ENCODE measurements around the gene SLC34A1.
"Not testable (repeated sequence)": the region's sequence is repeated elsewhere in the genome, so short reads cannot be mapped to it uniquely, and the experiment has no call there.

Gene SLC34A1

DNA sequence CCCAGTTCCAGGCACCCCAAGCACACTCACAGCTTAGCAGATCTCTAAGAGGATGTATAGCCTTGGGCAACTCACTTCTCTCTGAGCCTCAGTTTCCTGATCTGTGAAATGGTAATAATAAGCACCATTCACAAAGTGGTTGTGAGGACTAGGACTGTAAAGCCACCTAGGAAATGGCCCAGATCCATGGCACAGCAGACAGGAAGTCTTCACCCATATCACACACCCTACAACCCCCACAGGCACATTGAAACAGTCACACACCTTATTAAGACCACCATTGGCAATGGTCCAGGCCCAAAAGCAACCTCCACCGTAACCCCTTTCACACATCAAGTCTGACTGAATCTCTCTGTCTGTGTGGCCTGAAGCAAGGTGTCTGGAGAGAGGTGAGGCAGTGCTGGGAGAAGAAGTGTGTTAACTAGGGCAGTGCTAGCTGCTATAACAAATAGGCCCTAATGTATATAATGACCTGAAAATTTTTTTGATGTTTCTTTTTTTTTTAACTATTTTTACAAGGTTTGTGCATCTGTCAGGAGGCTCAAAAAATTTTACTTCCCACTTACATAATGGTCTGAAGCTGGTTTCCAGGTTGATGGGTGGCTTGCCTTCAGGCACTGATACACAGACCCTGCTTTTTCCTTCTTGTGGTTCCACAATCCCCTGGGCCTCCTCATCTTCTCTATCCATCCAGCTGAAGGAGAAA is 28.9 kb upstream of the SLC34A1 start:
- no peak for DNase-seq (ENCODE audit: low read depth, low spot score)

DNA sequence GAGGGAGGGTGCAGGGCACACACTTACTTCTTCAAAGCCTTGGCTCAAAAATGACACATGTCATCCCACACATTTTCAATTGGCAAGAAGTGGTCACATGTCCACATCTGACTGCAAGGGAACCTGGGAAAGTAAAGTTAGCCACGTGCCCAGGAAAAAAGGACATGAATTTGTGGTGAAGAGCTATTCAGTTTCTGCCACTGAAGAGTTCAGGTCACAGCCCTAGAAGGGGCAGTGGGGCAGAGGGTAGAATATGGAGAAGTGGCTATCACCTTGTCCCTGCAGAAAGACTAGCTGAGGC is 28.4 kb upstream of the SLC34A1 start:
- DNase-seq (ENCODE audit: low read depth, low spot score): no peak

DNA sequence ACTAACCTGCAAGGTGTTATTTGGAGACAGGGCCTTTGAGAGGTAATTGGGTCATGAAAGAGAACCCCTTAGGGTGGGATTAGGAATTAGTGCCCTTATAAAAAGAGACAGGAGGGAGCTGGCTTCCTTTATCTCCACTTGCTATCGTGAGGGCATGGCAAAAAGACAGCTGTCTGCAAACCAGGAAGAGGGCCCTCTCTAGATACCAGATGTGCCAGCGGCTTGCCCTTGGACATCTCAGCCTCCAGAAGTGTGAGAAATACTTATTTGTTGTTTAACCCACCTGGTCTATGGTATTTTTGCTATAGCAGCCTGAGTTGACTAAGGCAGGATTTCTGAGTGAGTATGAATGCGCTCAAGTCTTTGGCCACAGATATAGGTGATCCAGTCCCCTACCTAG is 27.5 kb upstream of the SLC34A1 start:
- DNase-seq (ENCODE audit: low read depth, low spot score): no peak

DNA sequence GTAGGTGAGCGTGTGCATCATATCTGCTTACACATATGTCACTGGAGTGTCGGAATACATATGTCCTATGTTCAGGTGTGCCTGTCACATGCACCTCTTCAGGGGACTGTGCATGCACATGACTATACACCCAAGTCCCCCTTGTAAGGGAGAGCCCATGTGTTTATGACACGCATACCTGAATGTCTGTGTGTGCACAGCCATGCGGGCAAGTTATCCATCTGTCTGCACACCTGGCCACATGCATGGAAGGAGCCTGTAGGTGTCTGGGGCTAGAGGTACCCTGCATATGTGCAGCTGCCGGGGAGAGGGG is 27.1 kb upstream of the SLC34A1 start:
- DNase-seq (ENCODE audit: low read depth, low spot score): no peak

DNA sequence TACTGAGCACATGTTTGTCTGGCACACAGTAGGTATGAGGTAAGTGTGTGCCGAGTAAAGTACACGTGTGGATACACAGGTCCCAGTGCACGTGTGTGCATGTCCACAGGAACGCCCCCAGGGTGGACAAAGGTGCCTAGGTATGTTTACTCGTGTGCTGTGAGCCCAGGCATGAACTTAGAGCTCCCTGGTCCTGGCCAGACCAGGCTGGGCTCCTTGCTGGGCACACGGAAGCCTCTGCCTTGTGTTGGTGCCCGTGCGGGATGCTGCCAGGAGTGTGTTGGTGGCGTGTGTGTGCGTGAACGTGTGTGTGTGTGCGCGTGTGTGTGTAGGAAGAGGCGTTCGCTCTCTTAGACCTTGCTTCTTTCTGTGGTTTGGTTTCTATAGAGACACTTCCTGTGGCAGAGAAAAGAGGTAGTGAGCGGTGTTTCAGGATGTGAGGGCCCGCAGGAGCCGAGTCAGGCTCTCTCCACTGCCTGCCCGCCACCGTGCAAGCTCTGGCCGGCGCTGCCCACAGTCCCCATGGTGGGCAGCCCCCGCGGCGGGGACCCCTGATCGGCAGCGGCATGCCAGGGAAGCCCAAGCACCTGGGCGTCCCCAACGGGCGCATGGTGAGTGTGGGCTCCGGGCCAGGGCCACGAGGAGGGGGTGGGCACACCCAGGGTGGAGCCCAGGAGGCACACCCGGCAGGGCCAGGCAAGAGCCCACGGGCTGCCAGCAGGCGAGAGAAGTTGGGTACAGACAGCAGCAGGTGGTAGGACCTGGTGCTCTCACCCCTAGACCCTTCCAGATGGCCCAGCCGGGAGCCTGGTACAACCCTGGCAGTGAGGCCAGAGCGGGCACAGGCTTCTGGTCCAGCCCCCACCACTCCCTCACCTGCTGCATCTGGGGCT is 26.5 kb upstream of the SLC34A1 start, which contains the start of gene RGS14:
Gene RGS14, plus strand, starts transcription at position 466 of the 893 bp plus-strand sequence. Its CDS starts 101 bp downstream, at position 567.
- peak; percentile 29 for DNase-seq (ENCODE audit: low read depth, low spot score)

GRCh38 chr5:177358370-177358819 is 25.8 kb upstream of the SLC34A1 start:
- DNase-seq (ENCODE audit: low read depth, low spot score): no peak

GRCh38 chr5:177359451-177359851 is 24.8 kb upstream of the SLC34A1 start:
- DNase-seq (ENCODE audit: low read depth, low spot score): no peak

- no peak for DNase-seq (ENCODE audit: low read depth, low spot score)
Observed at GRCh38 chr5:177359860-177360259, 24.4 kb upstream of the SLC34A1 start.

DNA sequence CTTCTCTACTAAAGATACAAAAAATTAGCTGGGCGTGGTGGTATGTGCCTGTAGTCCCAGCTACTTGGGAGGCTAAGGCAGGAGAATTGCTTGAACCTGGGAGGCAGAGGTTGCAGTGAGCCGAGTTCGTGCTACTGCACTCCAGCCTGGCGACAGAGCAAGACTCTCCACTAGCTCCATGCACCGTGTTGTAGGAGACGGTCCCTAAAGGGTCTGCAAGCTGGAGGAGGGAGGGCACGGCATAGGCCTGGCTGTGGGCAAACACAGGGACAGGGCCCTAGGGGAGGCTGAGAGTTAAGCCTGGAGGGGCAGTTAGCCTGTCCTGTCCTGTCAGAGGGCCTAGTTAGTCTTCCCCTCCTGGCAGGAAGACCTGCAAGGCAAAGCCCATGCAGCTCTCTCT is 23.5 kb upstream of the SLC34A1 start:
- not testable (repeated sequence) for DNase-seq (ENCODE audit: low read depth, low spot score)

- no peak for DNase-seq (ENCODE audit: low read depth, low spot score)
Observed at GRCh38 chr5:177361418-177362291, 22.6 kb upstream of the SLC34A1 start.

DNA sequence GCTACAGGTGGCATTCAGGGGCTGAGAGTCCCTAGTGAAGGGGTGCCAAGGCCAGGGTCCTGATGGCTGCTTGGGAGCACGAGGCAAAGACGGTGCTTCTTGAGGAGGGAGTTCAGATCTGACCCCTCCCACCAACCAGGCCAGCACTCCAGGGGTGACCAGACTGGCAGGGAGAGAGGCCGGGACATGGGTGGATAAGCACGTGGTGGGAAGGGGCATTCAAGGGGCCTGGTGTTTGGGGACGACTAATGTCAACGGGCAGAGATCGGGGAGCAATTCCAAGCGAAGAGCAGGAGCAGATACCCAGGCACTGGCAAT is 22.0 kb upstream of the SLC34A1 start:
- DNase-seq (ENCODE audit: low read depth, low spot score): no peak

GRCh38 chr5:177362610-177363507 is 21.4 kb upstream of the SLC34A1 start:
- peak; percentile 55 for DNase-seq (ENCODE audit: low read depth, low spot score)

DNA sequence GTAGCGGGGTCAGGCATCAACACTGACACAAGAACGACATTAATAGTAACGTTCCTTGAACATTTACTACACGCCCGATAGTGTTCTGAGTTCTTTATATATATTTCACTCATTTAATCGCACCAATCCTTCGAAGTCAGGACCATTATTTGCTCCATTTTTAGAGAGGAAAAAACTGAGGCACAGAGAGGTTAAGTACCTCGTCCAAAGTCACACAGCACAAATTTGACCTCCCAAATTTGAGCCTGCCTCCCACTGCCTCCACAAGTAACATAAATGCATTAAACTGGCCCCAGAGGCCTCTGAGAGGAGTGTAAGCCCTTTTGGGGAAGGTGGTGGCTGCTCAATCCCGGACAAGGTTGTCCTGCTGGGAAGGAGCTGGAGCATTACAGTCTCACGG is 20.7 kb upstream of the SLC34A1 start:
- no peak for DNase-seq (ENCODE audit: low read depth, low spot score)

- no peak for DNase-seq (ENCODE audit: low read depth, low spot score)
Observed at GRCh38 chr5:177364159-177364962, 19.9 kb upstream of the SLC34A1 start.

- no peak for DNase-seq (ENCODE audit: low read depth, low spot score)
Observed at GRCh38 chr5:177365845-177366527, 18.2 kb upstream of the SLC34A1 start.

- DNase-seq (ENCODE audit: low read depth, low spot score): peak; percentile 92
Observed at GRCh38 chr5:177366528-177367322, 17.5 kb upstream of the SLC34A1 start.

GRCh38 chr5:177367323-177367848 is 16.8 kb upstream of the SLC34A1 start:
- no peak for DNase-seq (ENCODE audit: low read depth, low spot score)

- DNase-seq (ENCODE audit: low read depth, low spot score): no peak
Observed at GRCh38 chr5:177367981-177368868, 16.0 kb upstream of the SLC34A1 start.
